ENCODE data around the gene SUSD4.
"Not testable (repeated sequence)": the region's sequence is repeated elsewhere in the genome, so short reads cannot be mapped to it uniquely, and the experiment has no call there.

The SUSD4 gene

GRCh38 chr1:223266632-223267172 lies 97.3 kb downstream of the SUSD4 start:
- Mint-ChIP-seq H3K9me3 (no peaks in the 10 kb centered on the region), H3K36me3 (no peaks in the 10 kb centered on the region), H3K27ac (no peak overlapping the region), H3K4me3 (no peak overlapping the region), H3K27me3 (peaks cover 14% of the 10 kb centered on the region), H3K4me1 (no peaks in the 10 kb centered on the region)
- peak; percentile 32 for ATAC-seq

- H3K4me3 Mint-ChIP-seq = no peak overlapping the region
- no peaks in the 10 kb centered on the region for H3K36me3 Mint-ChIP-seq
- no peak overlapping the region for H3K27ac Mint-ChIP-seq
- peaks cover 14% of the 10 kb centered on the region for H3K27me3 Mint-ChIP-seq
- no peak for ATAC-seq
- no peaks in the 10 kb centered on the region for H3K4me1 Mint-ChIP-seq
- no peaks in the 10 kb centered on the region for H3K9me3 Mint-ChIP-seq
These were observed 98.7 kb downstream of the SUSD4 start for GRCh38 chr1:223264983-223265908.

GRCh38 chr1:223264529-223264928 lies 99.4 kb downstream of the SUSD4 start:
- H3K4me1 Mint-ChIP-seq = no peaks in the 10 kb centered on the region
- H3K4me3 Mint-ChIP-seq = no peak overlapping the region
- no peaks in the 10 kb centered on the region for H3K9me3 Mint-ChIP-seq
- no peaks in the 10 kb centered on the region for H3K36me3 Mint-ChIP-seq
- peaks cover 14% of the 10 kb centered on the region for H3K27me3 Mint-ChIP-seq
- ATAC-seq = no peak
- no peak overlapping the region for H3K27ac Mint-ChIP-seq

- no peak overlapping the region for H3K27ac Mint-ChIP-seq
- no peak overlapping the region for H3K4me3 Mint-ChIP-seq
These were observed 102.1 kb downstream of the SUSD4 start for GRCh38 chr1:223261914-223262313.

GRCh38 chr1:223260712-223261111 lies 103.3 kb downstream of the SUSD4 start:
- peaks cover 24% of the 10 kb centered on the region for H3K27me3 Mint-ChIP-seq

More at GRCh38 chr1:223261914-223262313, 102.1 kb downstream of the SUSD4 start:
- Mint-ChIP-seq H3K36me3 (no peaks in the 10 kb centered on the region), H3K4me1 (no peaks in the 10 kb centered on the region), H3K27me3 (peaks cover 24% of the 10 kb centered on the region), H3K9me3 (no peaks in the 10 kb centered on the region)
- ATAC-seq = no peak

GRCh38 chr1:223259462-223259861 lies 104.5 kb downstream of the SUSD4 start:
- ATAC-seq = no peak
- no peaks in the 10 kb centered on the region for H3K4me1 Mint-ChIP-seq
- no peak overlapping the region for H3K4me3 Mint-ChIP-seq
- no peak overlapping the region for H3K27ac Mint-ChIP-seq
- H3K36me3 Mint-ChIP-seq = no peaks in the 10 kb centered on the region
- peaks cover 26% of the 10 kb centered on the region for H3K27me3 Mint-ChIP-seq
- H3K9me3 Mint-ChIP-seq = no peaks in the 10 kb centered on the region

More at GRCh38 chr1:223260712-223261111, 103.3 kb downstream of the SUSD4 start:
- H3K9me3 Mint-ChIP-seq = no peaks in the 10 kb centered on the region
- no peaks in the 10 kb centered on the region for H3K4me1 Mint-ChIP-seq
- ATAC-seq = no peak
- H3K36me3 Mint-ChIP-seq = no peaks in the 10 kb centered on the region
- H3K27ac Mint-ChIP-seq = no peak overlapping the region
- no peak overlapping the region for H3K4me3 Mint-ChIP-seq

GRCh38 chr1:223258751-223259198 lies 105.2 kb downstream of the SUSD4 start:
- Mint-ChIP-seq H3K36me3 (no peaks in the 10 kb centered on the region), H3K27ac (no peak overlapping the region), H3K9me3 (no peaks in the 10 kb centered on the region), H3K4me3 (no peak overlapping the region), H3K27me3 (peaks cover 26% of the 10 kb centered on the region), H3K4me1 (no peaks in the 10 kb centered on the region)
- ATAC-seq = no peak

GRCh38 chr1:223257856-223258550 lies 106.0 kb downstream of the SUSD4 start:
- H3K27me3 Mint-ChIP-seq = peaks cover 31% of the 10 kb centered on the region
- H3K4me3 Mint-ChIP-seq = no peak overlapping the region
- ATAC-seq = no peak
- no peaks in the 10 kb centered on the region for H3K36me3 Mint-ChIP-seq
- H3K4me1 Mint-ChIP-seq = no peaks in the 10 kb centered on the region
- no peaks in the 10 kb centered on the region for H3K9me3 Mint-ChIP-seq
- no peak overlapping the region for H3K27ac Mint-ChIP-seq

GRCh38 chr1:223256034-223256433 lies 107.9 kb downstream of the SUSD4 start:
- H3K9me3 Mint-ChIP-seq = peaks cover 3% of the 10 kb centered on the region
- no peaks in the 10 kb centered on the region for H3K36me3 Mint-ChIP-seq
- no peak for ATAC-seq
- no peak overlapping the region for H3K4me3 Mint-ChIP-seq
- peaks cover 36% of the 10 kb centered on the region for H3K27me3 Mint-ChIP-seq
- no peaks in the 10 kb centered on the region for H3K4me1 Mint-ChIP-seq
- H3K27ac Mint-ChIP-seq = no peak overlapping the region

- no peaks in the 10 kb centered on the region for H3K4me1 Mint-ChIP-seq
- ATAC-seq = no peak
- no peak overlapping the region for H3K27ac Mint-ChIP-seq
- no peak overlapping the region for H3K4me3 Mint-ChIP-seq
- peaks cover 44% of the 10 kb centered on the region for H3K27me3 Mint-ChIP-seq
- H3K36me3 Mint-ChIP-seq = no peaks in the 10 kb centered on the region
- peaks cover 3% of the 10 kb centered on the region for H3K9me3 Mint-ChIP-seq
These were observed 110.1 kb downstream of the SUSD4 start for GRCh38 chr1:223253916-223254315.

GRCh38 chr1:223251387-223251786 lies 112.6 kb downstream of the SUSD4 start:
- not testable (repeated sequence) for ATAC-seq, H3K4me3 Mint-ChIP-seq, H3K27ac Mint-ChIP-seq, H3K4me1 Mint-ChIP-seq, H3K36me3 Mint-ChIP-seq, H3K9me3 Mint-ChIP-seq
- H3K27me3 Mint-ChIP-seq = peaks cover 43% of the 10 kb centered on the region

- Mint-ChIP-seq H3K9me3 (peaks cover 3% of the 10 kb centered on the region), H3K4me3 (no peak overlapping the region), H3K36me3 (no peaks in the 10 kb centered on the region), H3K27me3 (peaks cover 50% of the 10 kb centered on the region), H3K27ac (no peak overlapping the region), H3K4me1 (no peaks in the 10 kb centered on the region)
- ATAC-seq = no peak
These were observed 113.4 kb downstream of the SUSD4 start for GRCh38 chr1:223250632-223251015.

GRCh38 chr1:223249854-223250631 lies 113.9 kb downstream of the SUSD4 start:
- no peak overlapping the region for H3K27ac Mint-ChIP-seq
- no peaks in the 10 kb centered on the region for H3K36me3 Mint-ChIP-seq
- H3K9me3 Mint-ChIP-seq = peaks cover 3% of the 10 kb centered on the region

GRCh38 chr1:223248770-223249140 lies 115.2 kb downstream of the SUSD4 start:
- ATAC-seq = no peak

More at GRCh38 chr1:223249854-223250631, 113.9 kb downstream of the SUSD4 start:
- peaks cover 56% of the 10 kb centered on the region for H3K27me3 Mint-ChIP-seq
- no peak for ATAC-seq
- no peak overlapping the region for H3K4me3 Mint-ChIP-seq
- H3K4me1 Mint-ChIP-seq = no peaks in the 10 kb centered on the region

More at GRCh38 chr1:223248770-223249140, 115.2 kb downstream of the SUSD4 start:
- Mint-ChIP-seq H3K36me3 (no peaks in the 10 kb centered on the region), H3K27ac (no peak overlapping the region), H3K27me3 (peaks cover 56% of the 10 kb centered on the region), H3K9me3 (peaks cover 3% of the 10 kb centered on the region), H3K4me3 (no peak overlapping the region), H3K4me1 (no peaks in the 10 kb centered on the region)
